Lower leg skin (tissue), 4 donors: Measurements from ENCODE around the gene ZBTB7C. TPM values are rescaled to one million over a fixed set of nuclear protein-coding genes. Genes with fewer than 3 reads are reported as not detected.

Source experiments
- DNase-seq, 2 donors: peaks; one replicate each; pipeline ENCODE4 v3.0.0-alpha.2; 2019; ENCODE audit warnings: low spot score in 2 of 2
- H3K4me3 ChIP-seq: fragments of 200-600 bp; sonication (generic); 2 replicates; pipeline ENCODE4 v1.5.1; 2017; ENCODE audit warnings: mild to moderate bottlenecking, low read depth; ENCODE audit not compliant: poor library complexity, severe bottlenecking
- POLR2A ChIP-seq, 2 donors: fragments of 450-650 bp; IDR thresholded peaks; one replicate each; pipeline ENCODE4 v1.6.1; 2016 to 2017; ENCODE audit warnings: antibody characterized with exemption in 2 of 2, mild to moderate bottlenecking in 1 of 2, moderate library complexity in 1 of 2
- WGBS, 2 donors: methylation state at CpG; one replicate each; pipeline ENCODE4 v1.1.5; 2018; 5-methylcytosine and 5-hydroxymethylcytosine counted together
- intact Hi-C: fragments of 100-400 bp; cut with DNase I; formaldehyde crosslinking; loops from one replicate; pipeline ENCODE4 v1.15.0; 2023; ENCODE audit warnings: low total_unique reads
- total RNA-seq, 4 donors: library from RNA; depleted of rRNA; stranded (reverse); fragments of >200 nt; gene quantifications; one replicate each; pipeline ENCODE4 v1.1.0, GENCODE V29; 2016
- TF ChIP-seq, protein P1 (sequence below), 3 donors: fragments of 450-650 bp; IDR thresholded peaks; one replicate each; pipeline ENCODE4 v1.5.1; 2016; ENCODE audit warnings: antibody characterized with exemption in 3 of 3, mild to moderate bottlenecking in 3 of 3, moderate library complexity in 2 of 3

ZBTB7C gene
- total RNA-seq, 4 donors from 2014 or later = 44.2 to 59.7 (median 50.7) TPM

DNA sequence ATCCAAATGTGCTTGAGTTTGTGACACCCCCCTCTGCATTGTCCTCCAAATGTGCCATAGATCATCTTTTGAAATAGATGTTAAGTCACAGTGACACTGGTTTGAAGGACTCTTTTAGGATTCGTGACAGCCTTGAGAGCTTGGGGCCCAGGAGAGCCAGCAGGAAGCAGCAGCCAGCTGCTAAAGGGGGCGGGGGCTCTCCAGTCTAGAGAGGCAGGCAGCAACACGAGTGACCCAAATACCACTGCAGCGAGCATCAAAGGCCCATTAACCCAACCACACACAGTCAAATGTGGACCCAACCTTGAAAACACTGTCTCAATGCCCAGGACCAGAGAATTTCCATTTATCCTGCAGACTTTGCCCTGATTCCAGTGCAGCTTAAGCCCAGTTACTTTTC lies 75.6 kb downstream of the ZBTB7C start:
- intact Hi-C loops = loop anchor here (10.0 kb wide), 1 partner anchor 299 kb away; no protein-coding TSS in a partner anchor
- 25 to 36% methylated on average over 4 of the region's 4 CpGs for WGBS, 2 donors
- no peak overlapping the region for H3K4me3 ChIP-seq
- TF ChIP-seq, protein P1, sequence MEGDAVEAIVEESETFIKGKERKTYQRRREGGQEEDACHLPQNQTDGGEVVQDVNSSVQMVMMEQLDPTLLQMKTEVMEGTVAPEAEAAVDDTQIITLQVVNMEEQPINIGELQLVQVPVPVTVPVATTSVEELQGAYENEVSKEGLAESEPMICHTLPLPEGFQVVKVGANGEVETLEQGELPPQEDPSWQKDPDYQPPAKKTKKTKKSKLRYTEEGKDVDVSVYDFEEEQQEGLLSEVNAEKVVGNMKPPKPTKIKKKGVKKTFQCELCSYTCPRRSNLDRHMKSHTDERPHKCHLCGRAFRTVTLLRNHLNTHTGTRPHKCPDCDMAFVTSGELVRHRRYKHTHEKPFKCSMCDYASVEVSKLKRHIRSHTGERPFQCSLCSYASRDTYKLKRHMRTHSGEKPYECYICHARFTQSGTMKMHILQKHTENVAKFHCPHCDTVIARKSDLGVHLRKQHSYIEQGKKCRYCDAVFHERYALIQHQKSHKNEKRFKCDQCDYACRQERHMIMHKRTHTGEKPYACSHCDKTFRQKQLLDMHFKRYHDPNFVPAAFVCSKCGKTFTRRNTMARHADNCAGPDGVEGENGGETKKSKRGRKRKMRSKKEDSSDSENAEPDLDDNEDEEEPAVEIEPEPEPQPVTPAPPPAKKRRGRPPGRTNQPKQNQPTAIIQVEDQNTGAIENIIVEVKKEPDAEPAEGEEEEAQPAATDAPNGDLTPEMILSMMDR (IDR thresholded peaks at IDR 0.05) = no peak
- TF ChIP-seq POLR2A (IDR thresholded peaks at IDR 0.05) = no peak
- no peak for DNase-seq

DNA sequence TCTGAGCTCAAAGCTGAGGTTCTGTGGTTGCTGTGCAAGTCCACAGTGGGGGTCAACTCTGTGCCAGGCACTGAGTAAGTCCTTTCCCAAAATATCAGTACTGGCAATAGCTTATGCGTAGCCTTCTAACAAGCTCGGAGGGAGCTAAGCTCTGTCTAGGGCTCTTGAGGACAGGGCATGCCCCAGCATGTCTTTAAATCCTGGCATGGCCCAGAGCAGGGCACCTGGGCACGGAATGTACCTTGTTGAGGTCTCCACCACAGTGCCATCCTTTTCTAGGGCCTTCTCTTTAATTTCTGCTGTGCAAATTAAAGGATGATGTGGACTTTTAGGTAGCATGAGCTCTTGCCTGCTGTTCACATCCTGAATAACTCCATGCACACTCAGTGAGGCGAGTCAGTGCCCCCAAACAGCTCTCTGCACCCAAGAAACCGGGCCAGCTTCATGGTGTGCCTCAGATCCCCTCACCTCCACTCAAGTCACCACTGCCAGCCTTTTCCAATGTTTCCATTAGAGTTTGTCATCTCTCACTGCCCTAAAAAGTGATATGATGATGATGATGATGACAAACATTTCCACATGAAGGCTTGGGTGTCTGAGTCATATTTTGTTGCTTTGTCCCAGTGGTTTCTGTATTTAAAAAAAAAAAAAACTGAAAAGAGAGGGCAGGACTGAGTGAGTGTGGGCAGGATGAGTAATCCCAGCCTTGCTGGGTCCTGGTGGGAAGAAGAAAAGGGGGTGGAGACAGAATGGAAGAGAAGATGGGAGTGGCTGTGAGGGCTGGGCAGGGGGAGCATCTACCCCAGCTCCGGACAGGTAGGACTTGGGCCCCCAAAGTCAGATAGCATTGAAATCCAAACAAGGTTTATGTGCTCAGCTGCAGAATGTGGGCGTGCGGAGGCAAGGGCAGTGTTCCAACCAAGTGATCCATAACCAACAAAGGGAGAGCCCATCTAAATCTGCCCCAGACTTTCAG lies 78.9 kb downstream of the ZBTB7C start:
- no peak for TF ChIP-seq POLR2A (IDR thresholded peaks at IDR 0.05)
- TF ChIP-seq, protein P1 (IDR thresholded peaks at IDR 0.05) = no peak
- WGBS, 2 donors = 72 to 79% methylated on average over 8 of the region's 8 CpGs
- H3K4me3 ChIP-seq = no peak overlapping the region
- intact Hi-C loops = loop anchor here (10.0 kb wide), 1 partner anchor 296 kb away; no protein-coding TSS in a partner anchor
- no peak for DNase-seq

DNA sequence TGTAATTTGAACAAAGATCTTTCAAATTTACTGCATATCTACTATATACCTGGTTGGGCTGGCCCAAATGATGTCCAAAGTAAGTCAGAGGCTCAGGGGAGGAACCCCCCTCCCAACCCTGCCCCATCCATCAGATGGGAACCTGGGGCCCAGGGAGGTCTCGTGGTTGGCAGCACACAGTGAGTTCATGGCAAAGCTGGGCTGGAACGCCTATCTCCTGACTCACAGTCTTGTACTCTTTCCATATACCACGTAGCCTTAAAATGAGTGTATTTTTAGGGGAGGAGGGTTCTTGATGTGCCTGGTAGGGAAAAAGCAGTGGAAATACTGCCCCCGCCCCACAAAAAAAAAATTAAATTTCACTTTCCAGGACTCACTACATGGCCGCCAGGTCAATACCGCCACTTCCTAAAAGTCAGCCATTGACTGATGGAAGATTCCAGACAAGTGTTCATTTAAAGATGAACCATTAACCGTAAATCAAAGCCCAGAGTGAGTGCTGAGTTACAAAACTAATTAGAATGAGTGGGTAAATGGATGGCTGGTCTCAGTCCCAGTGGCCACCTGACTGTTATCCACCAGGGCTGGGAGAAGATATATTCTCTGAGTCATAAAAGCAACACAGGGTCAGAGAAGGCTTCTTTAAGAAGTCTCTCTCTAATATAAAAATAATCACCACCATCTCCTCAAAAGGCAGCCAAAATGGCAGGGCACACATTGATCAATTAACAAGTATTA lies 80.5 kb downstream of the ZBTB7C start:
- H3K4me3 ChIP-seq = no peak overlapping the region
- DNase-seq = no peak
- TF ChIP-seq, protein P1 (IDR thresholded peaks at IDR 0.05) = no peak
- TF ChIP-seq POLR2A (IDR thresholded peaks at IDR 0.05) = no peak
- 74 to 77% methylated on average over 7 of the region's 7 CpGs for WGBS, 2 donors
- intact Hi-C loops = no loop called here

DNA sequence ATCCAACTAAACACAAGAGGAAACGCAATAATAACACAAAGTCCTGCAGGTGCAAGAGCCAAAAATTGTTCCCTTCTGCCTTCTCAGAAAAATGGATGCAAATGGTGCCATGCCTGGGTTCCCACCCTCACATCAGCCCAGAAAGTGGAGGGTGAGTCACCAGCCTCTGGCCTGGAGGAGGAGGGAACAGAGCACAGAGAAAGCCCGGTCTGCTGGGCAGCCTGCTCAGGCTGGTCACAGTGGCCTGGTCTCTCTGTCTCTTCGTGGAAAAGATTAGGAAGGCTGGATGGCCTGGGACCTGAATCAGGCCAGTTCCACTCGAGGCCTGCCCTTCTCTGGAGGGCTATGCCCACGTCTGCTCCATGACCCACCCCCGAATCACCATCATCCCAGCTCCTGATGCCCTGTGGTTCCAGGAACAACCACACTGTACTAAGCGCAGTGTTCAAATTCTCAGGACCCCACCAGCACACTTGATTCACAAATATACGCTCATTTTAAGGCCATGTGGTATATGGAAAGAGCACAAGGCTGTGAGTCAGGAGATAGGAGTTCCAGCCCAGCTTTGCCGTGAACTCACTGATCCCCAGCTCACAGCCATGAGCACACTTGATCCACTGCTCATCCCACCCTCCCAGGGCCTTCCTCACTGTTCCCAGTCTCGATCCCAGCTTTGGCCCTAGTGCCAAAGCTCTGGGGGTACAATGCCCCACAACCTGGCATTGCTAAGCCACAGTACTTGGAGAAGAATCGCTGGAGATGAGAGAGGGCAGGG lies 82.1 kb downstream of the ZBTB7C start:
- DNase-seq = no peak
- 89% methylated on average over 11 of the region's 11 CpGs for WGBS, 2 donors
- H3K4me3 ChIP-seq = no peak overlapping the region
- intact Hi-C loops = no loop called here
- TF ChIP-seq POLR2A (IDR thresholded peaks at IDR 0.05) = no peak
- TF ChIP-seq, protein P1 (IDR thresholded peaks at IDR 0.05) = no peak

DNA sequence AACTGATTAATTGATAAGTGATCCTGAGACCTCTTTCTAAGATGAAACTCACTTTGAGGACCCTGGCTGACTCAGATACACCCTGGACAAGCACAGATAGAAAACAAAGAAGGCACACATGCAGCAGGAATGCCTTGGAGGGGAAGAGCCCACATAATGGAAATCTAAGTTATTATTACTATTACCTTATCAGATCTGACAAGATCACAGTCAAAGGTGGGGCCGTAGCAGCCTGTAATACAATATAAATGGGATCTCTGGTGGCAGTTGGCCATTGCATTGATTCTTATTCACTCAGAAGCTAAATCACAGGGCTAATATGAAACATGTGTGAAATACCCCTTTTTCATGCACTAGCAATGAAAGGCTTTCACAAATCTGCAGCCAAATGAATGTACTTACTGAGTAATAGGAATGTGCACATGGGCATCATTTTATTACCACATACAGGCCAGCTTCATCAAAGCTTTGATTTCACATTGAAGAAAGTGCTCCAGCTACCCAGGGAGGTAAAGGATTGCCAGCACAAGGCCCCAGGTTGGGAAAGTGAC lies 84.0 kb downstream of the ZBTB7C start:
- no peak overlapping the region for H3K4me3 ChIP-seq
- 50 to 72% methylated on average over 1 of the region's 1 CpG for WGBS, 2 donors
- no peak for DNase-seq
- TF ChIP-seq, protein P1 (IDR thresholded peaks at IDR 0.05) = no peak
- TF ChIP-seq POLR2A (IDR thresholded peaks at IDR 0.05) = no peak
- intact Hi-C loops = no loop called here
